UCSD-AML1 (cell line): Measurements from ENCODE around the gene SORCS3.
A peak's percentile ranks its signal among the peaks of the same experiment; 100 is the strongest.

Source experiments
- DNase-seq: peaks from one replicate; lab custom pipeline; 2025; ENCODE audit not compliant: unreplicated experiment; lab: John Stamatoyannopoulos, UW

The SORCS3 gene

GRCh38 chr10:104908581-104908980 lies 267.5 kb downstream of the SORCS3 start:
- no peak for DNase-seq

- no peak for DNase-seq
These were observed 269.6 kb downstream of the SORCS3 start for GRCh38 chr10:104910712-104911111.

GRCh38 chr10:104913390-104913789 lies 272.3 kb downstream of the SORCS3 start:
- DNase-seq, result no peak

GRCh38 chr10:104920476-104920875 lies 279.4 kb downstream of the SORCS3 start:
- no peak for DNase-seq

GRCh38 chr10:104921763-104922162 lies 280.7 kb downstream of the SORCS3 start:
- DNase-seq, result no peak

GRCh38 chr10:104922810-104923209 lies 281.7 kb downstream of the SORCS3 start:
- DNase-seq, result no peak

- DNase-seq, result no peak
These were observed 282.4 kb downstream of the SORCS3 start for GRCh38 chr10:104923501-104923900.

- no peak for DNase-seq
These were observed 283.2 kb downstream of the SORCS3 start for GRCh38 chr10:104924101-104924795.

- DNase-seq, result peak; percentile 12
These were observed 284.3 kb downstream of the SORCS3 start for GRCh38 chr10:104925232-104925851.

GRCh38 chr10:104928734-104929133 lies 287.6 kb downstream of the SORCS3 start:
- DNase-seq, result no peak

GRCh38 chr10:104931612-104932134 lies 290.6 kb downstream of the SORCS3 start:
- DNase-seq, result no peak

GRCh38 chr10:104935656-104936055 lies 294.6 kb downstream of the SORCS3 start:
- no peak for DNase-seq

- no peak for DNase-seq
These were observed 296.5 kb downstream of the SORCS3 start for GRCh38 chr10:104937567-104937966.

GRCh38 chr10:104938031-104938430 lies 296.9 kb downstream of the SORCS3 start:
- DNase-seq, result no peak

- DNase-seq, result no peak
These were observed 300.6 kb downstream of the SORCS3 start for GRCh38 chr10:104941662-104942061.

- no peak for DNase-seq
These were observed 306.2 kb downstream of the SORCS3 start for GRCh38 chr10:104947314-104947713.

GRCh38 chr10:104957178-104957841 lies 316.2 kb downstream of the SORCS3 start:
- no peak for DNase-seq

GRCh38 chr10:104966563-104967297 lies 325.6 kb downstream of the SORCS3 start:
- no peak for DNase-seq

GRCh38 chr10:104980368-104980767 lies 339.3 kb downstream of the SORCS3 start:
- no peak for DNase-seq

- DNase-seq, result no peak
These were observed 340.9 kb downstream of the SORCS3 start for GRCh38 chr10:104981995-104982394.

- DNase-seq, result no peak
These were observed 347.6 kb downstream of the SORCS3 start for GRCh38 chr10:104988686-104989085.
